GM23338 (cell line): ENCODE measurements around the gene LCLAT1. TPM values are rescaled to one million over a fixed set of nuclear protein-coding genes. Genes with fewer than 3 reads are reported as not detected.

ENCODE experiments used
- ATAC-seq: fragments of 200-7000 bp; cut with Tn5 transposase; 3 replicates; pipeline ENCODE4 v1.9.1; 2020
- DNase-seq: peaks from one replicate; pipeline ENCODE4 v3.0.0-alpha.2; 2015; ENCODE audit warnings: low spot score
- H2AFZ ChIP-seq: fragments of 200-600 bp; sonication (generic); 2 replicates; pipeline ENCODE4 v1.8.0; 2016; ENCODE audit warnings: antibody characterized with exemption, mild to moderate bottlenecking, moderate library complexity
- H3F3A ChIP-seq: fragments of 200-600 bp; sonication (generic); replicated peaks from 2 replicates; pipeline ENCODE4 v1.8.0; 2017; ENCODE audit warnings: antibody characterized with exemption, mixed run types, low read depth
- H3K27ac ChIP-seq: fragments of 200-600 bp; sonication (generic); 2 replicates; pipeline ENCODE4 v1.6.1; 2016; ENCODE audit warnings: low read depth
- H3K27me3 ChIP-seq: fragments of 200-600 bp; sonication (generic); 2 replicates; pipeline ENCODE4 v1.8.0; 2016; ENCODE audit warnings: mild to moderate bottlenecking, mixed run types, moderate library complexity; ENCODE audit not compliant: insufficient read depth
- H3K36me3 ChIP-seq: fragments of 200-600 bp; sonication (generic); 2 replicates; pipeline ENCODE4 v1.8.0; 2016; ENCODE audit warnings: mild to moderate bottlenecking; ENCODE audit not compliant: insufficient read depth
- H3K4me1 ChIP-seq: fragments of 200-600 bp; sonication (generic); 2 replicates; pipeline ENCODE4 v1.8.0; 2016; ENCODE audit warnings: mild to moderate bottlenecking, moderate library complexity; ENCODE audit not compliant: insufficient read depth
- H3K4me2 ChIP-seq: fragments of 200-600 bp; sonication (generic); 2 replicates; pipeline ENCODE4 v1.7.1; 2017; ENCODE audit warnings: mixed run types
- H3K4me3 ChIP-seq: fragments of 200-600 bp; sonication (generic); 2 replicates; pipeline ENCODE4 v1.6.1; 2016; ENCODE audit warnings: mixed run types
- H3K79me2 ChIP-seq: fragments of 200-600 bp; sonication (generic); replicated peaks from 2 replicates; pipeline ENCODE4 v1.8.0; 2017; ENCODE audit warnings: mild to moderate bottlenecking; ENCODE audit not compliant: insufficient read depth
- H3K9me2 ChIP-seq: fragments of 200-600 bp; sonication (generic); 2 replicates; pipeline ENCODE4 v1.8.0; 2017; ENCODE audit not compliant: insufficient read depth
- H4K20me1 ChIP-seq: fragments of 200-600 bp; sonication (generic); replicated peaks from 2 replicates; pipeline ENCODE4 v1.8.0; 2017; ENCODE audit warnings: mild to moderate bottlenecking; ENCODE audit not compliant: insufficient read depth
- H3K27ac Mint-ChIP-seq: 2 replicates; pipeline ENCODE4 v1.8.0; 2020; ENCODE audit warnings: inconsistent platforms, mild to moderate bottlenecking, moderate library complexity, mixed read lengths
- H3K27me3 Mint-ChIP-seq: 3 replicates; pipeline ENCODE4 v1.8.0; 2022; ENCODE audit warnings: low read depth, mild to moderate bottlenecking, moderate library complexity, mixed read lengths, inconsistent platforms; ENCODE audit not compliant: insufficient read depth, poor library complexity
- H3K36me3 Mint-ChIP-seq: 3 replicates; pipeline ENCODE4 v1.8.0; 2021; ENCODE audit warnings: low read depth, mild to moderate bottlenecking, inconsistent platforms, moderate library complexity, mixed read lengths
- H3K4me1 Mint-ChIP-seq: 3 replicates; pipeline ENCODE4 v1.8.0; 2020; ENCODE audit warnings: mild to moderate bottlenecking, inconsistent platforms, mixed read lengths
- H3K4me3 Mint-ChIP-seq: 3 replicates; pipeline ENCODE4 v1.8.0; 2021; ENCODE audit warnings: moderate library complexity, mild to moderate bottlenecking, inconsistent platforms, mixed read lengths
- H3K9me3 Mint-ChIP-seq: 3 replicates; pipeline ENCODE4 v1.8.0; 2020; ENCODE audit warnings: moderate library complexity, mild to moderate bottlenecking, inconsistent platforms, mixed read lengths
- CREB1 ChIP-seq: fragments of 250-450 bp; sonication (Bioruptor Pico); IDR thresholded peaks from 2 replicates; pipeline ENCODE4 v1.5.0; 2020; ENCODE audit warnings: low read depth, mild to moderate bottlenecking, moderate library complexity
- EZH2 ChIP-seq: fragments of 200-600 bp; sonication (generic); IDR thresholded peaks from one replicate; pipeline ENCODE4 v1.8.0; 2017; ENCODE audit warnings: antibody characterized with exemption, mild to moderate bottlenecking, low read depth; ENCODE audit not compliant: unreplicated experiment
- EZH2phosphoT487 ChIP-seq: fragments of 200-600 bp; sonication (generic); IDR thresholded peaks from one replicate; pipeline ENCODE4 v1.8.1; 2018; ENCODE audit warnings: antibody characterized with exemption; ENCODE audit not compliant: unreplicated experiment
- JUNB ChIP-seq: IDR thresholded peaks from one replicate; pipeline ENCODE4 v1.6.1; 2016; ENCODE audit warnings: antibody characterized with exemption; ENCODE audit not compliant: unreplicated experiment
- POLR2AphosphoS5 ChIP-seq: IDR thresholded peaks from 2 replicates; pipeline ENCODE4 v1.6.1; 2016; ENCODE audit warnings: antibody characterized with exemption, low read depth
- STAT1 ChIP-seq: IDR thresholded peaks from one replicate; pipeline ENCODE4 v1.6.1; 2016; ENCODE audit warnings: antibody characterized with exemption; ENCODE audit not compliant: unreplicated experiment
- ZNF114 ChIP-seq: fragments of 250-450 bp; sonication (Bioruptor Pico); IDR thresholded peaks from 2 replicates; pipeline ENCODE4 v1.5.0; 2020; ENCODE audit warnings: mild to moderate bottlenecking, moderate library complexity
- polyA plus RNA-seq: library from polyadenylated mRNA; unstranded; fragments of >200 nt; fragmentation: Nextera tagmentation; extraction: Ambion mirVana; gene quantifications from 2 replicates; pipeline ENCODE4 v1.2.1, GENCODE V29; 2016
- total RNA-seq: library from RNA; depleted of rRNA; stranded (reverse); fragments of >200 nt; shearing (Covaris generic); gene quantifications from 2 replicates; pipeline ENCODE4 v1.2.3, GENCODE V29; 2014
- TF ChIP-seq, protein P1 (sequence below): fragments of 250-450 bp; sonication (Bioruptor Pico); IDR thresholded peaks from 2 replicates; pipeline ENCODE4 v1.5.0; 2020; ENCODE audit warnings: mild to moderate bottlenecking, moderate library complexity
- TF ChIP-seq, protein P2 (sequence below): IDR thresholded peaks from 2 replicates; pipeline ENCODE4 v1.6.1; 2016; ENCODE audit warnings: antibody characterized with exemption

Gene LCLAT1
- total and polyA plus RNA-seq, 2 experiments from 2014 or later, result 11.5 to 30.1 TPM

DNA sequence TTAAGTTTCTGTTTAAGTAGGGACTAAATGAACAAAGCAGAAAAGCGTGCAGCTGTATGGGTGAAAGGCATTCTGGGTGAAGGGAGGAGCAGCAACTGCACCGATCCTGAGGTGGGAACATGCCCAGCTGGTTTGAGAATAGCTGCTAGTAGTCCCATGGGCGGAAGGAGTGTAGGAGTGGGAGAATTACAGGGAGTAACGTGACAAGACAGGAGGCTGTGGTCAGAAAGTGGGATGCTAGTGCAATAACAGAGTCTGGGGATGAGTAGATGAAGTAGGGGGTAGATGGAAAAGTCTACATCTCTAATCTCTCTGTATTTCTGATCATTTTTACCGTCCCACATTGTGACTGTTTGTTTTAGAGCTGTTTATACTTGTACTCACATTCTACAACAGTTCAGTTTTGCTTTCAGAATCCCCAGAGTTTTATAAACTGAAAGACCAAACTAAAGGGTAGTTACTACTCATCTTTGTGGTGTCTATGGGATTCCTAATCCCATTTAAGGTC is 118.9 kb downstream of the LCLAT1 start:
- Mint-ChIP-seq H3K27ac (no peak overlapping the region), H3K27me3 (peaks cover 1% of the 10 kb centered on the region), H3K9me3 (no peaks in the 10 kb centered on the region), H3K4me1 (no peaks in the 10 kb centered on the region), H3K36me3 (no peaks in the 10 kb centered on the region), H3K4me3 (no peak overlapping the region)
- Histone ChIP-seq H3K27me3 (no peaks in the 10 kb centered on the region), H3K4me3 (no peak overlapping the region), H3K4me1 (no peaks in the 10 kb centered on the region), H3K79me2 (no peaks in the 10 kb centered on the region; the same call in 1 of the 2 replicates), H3F3A (no peaks in the 10 kb centered on the region), H2AFZ (no peak overlapping the region), H3K27ac (no peak overlapping the region; the same call in 1 of the 2 replicates), H4K20me1 (no peaks in the 10 kb centered on the region), H3K36me3 (no peaks in the 10 kb centered on the region), H3K9me2 (no peaks in the 10 kb centered on the region), H3K4me2 (no peak overlapping the region)
- no peak for ATAC-seq
- DNase-seq, result no peak
- TF ChIP-seq, protein P1, sequence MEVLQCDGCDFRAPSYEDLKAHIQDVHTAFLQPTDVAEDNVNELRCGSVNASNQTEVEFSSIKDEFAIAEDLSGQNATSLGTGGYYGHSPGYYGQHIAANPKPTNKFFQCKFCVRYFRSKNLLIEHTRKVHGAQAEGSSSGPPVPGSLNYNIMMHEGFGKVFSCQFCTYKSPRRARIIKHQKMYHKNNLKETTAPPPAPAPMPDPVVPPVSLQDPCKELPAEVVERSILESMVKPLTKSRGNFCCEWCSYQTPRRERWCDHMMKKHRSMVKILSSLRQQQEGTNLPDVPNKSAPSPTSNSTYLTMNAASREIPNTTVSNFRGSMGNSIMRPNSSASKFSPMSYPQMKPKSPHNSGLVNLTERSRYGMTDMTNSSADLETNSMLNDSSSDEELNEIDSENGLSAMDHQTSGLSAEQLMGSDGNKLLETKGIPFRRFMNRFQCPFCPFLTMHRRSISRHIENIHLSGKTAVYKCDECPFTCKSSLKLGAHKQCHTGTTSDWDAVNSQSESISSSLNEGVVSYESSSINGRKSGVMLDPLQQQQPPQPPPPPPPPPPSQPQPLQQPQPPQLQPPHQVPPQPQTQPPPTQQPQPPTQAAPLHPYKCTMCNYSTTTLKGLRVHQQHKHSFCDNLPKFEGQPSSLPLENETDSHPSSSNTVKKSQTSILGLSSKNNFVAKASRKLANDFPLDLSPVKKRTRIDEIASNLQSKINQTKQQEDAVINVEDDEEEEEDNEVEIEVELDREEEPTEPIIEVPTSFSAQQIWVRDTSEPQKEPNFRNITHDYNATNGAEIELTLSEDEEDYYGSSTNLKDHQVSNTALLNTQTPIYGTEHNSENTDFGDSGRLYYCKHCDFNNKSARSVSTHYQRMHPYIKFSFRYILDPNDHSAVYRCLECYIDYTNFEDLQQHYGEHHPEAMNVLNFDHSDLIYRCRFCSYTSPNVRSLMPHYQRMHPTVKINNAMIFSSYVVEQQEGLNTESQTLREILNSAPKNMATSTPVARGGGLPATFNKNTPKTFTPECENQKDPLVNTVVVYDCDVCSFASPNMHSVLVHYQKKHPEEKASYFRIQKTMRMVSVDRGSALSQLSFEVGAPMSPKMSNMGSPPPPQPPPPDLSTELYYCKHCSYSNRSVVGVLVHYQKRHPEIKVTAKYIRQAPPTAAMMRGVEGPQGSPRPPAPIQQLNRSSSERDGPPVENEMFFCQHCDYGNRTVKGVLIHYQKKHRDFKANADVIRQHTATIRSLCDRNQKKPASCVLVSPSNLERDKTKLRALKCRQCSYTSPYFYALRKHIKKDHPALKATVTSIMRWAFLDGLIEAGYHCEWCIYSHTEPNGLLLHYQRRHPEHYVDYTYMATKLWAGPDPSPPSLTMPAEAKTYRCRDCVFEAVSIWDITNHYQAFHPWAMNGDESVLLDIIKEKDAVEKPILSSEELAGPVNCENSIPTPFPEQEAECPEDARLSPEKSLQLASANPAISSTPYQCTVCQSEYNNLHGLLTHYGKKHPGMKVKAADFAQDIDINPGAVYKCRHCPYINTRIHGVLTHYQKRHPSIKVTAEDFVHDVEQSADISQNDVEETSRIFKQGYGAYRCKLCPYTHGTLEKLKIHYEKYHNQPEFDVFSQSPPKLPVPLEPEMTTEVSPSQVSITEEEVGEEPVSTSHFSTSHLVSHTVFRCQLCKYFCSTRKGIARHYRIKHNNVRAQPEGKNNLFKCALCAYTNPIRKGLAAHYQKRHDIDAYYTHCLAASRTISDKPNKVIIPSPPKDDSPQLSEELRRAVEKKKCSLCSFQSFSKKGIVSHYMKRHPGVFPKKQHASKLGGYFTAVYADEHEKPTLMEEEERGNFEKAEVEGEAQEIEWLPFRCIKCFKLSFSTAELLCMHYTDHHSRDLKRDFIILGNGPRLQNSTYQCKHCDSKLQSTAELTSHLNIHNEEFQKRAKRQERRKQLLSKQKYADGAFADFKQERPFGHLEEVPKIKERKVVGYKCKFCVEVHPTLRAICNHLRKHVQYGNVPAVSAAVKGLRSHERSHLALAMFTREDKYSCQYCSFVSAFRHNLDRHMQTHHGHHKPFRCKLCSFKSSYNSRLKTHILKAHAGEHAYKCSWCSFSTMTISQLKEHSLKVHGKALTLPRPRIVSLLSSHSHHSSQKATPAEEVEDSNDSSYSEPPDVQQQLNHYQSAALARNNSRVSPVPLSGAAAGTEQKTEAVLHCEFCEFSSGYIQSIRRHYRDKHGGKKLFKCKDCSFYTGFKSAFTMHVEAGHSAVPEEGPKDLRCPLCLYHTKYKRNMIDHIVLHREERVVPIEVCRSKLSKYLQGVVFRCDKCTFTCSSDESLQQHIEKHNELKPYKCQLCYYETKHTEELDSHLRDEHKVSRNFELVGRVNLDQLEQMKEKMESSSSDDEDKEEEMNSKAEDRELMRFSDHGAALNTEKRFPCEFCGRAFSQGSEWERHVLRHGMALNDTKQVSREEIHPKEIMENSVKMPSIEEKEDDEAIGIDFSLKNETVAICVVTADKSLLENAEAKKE (CRISPR knock-in tag), result no peak
- TF ChIP-seq JUNB (no peak), EZH2 (no peak), ZNF114 (CRISPR knock-in tag) (no peak), EZH2phosphoT487 (no peak), POLR2AphosphoS5 (no peak), CREB1 (CRISPR knock-in tag) (no peak), STAT1 (no peak)
- TF ChIP-seq, protein P2, sequence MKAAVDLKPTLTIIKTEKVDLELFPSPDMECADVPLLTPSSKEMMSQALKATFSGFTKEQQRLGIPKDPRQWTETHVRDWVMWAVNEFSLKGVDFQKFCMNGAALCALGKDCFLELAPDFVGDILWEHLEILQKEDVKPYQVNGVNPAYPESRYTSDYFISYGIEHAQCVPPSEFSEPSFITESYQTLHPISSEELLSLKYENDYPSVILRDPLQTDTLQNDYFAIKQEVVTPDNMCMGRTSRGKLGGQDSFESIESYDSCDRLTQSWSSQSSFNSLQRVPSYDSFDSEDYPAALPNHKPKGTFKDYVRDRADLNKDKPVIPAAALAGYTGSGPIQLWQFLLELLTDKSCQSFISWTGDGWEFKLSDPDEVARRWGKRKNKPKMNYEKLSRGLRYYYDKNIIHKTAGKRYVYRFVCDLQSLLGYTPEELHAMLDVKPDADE, result no peak
